ENCODE results near the gene BLACAT1.

DNA sequence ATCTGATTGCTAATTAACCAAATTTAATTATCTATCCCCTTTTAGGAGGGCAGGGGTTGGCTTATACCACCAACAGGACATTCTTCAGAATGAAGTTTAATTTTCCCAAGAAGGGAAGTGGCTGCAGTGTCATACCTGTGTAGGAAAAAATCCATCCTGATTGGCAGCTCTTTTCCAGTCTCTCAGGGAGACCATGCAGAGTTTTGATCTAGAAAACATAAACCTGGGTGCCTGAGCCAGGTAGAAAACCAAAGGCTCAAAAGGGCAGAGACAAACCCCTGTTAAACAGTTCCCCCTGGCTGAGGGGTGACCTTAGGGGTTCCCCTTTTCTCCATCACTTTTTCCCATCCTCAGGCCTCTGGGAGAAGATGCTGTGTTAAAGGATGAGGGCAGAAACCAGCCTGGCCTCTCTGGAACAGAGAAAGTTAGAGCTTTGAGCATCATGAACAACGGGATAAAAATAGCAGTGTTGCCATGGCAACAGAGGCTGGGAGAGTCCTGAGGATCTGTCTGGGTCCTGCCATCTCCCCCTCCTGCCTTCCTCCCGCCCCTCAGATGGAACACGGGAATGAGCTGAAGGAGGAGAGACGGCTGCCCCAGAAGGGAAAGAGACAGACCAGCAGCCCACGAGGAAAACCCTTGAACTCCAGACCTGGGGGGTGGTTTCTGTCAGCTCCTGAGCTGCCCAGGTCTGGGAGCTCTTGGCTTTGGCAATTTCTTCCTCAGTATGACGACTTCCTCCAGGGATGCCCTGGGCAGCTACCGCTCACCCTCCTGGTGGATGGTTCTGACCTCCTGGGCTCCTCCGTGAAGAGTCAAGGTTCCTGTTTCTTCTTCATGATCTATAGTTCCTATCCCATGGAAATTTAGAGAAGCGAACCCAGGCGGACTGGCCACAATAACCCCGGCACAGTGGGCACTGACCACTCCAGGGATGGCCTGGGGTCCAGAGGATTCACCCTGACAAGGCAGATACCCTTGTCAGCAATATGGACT lies 20.0 kb downstream of the BLACAT1 start:
- TF ChIP-seq, protein P1, sequence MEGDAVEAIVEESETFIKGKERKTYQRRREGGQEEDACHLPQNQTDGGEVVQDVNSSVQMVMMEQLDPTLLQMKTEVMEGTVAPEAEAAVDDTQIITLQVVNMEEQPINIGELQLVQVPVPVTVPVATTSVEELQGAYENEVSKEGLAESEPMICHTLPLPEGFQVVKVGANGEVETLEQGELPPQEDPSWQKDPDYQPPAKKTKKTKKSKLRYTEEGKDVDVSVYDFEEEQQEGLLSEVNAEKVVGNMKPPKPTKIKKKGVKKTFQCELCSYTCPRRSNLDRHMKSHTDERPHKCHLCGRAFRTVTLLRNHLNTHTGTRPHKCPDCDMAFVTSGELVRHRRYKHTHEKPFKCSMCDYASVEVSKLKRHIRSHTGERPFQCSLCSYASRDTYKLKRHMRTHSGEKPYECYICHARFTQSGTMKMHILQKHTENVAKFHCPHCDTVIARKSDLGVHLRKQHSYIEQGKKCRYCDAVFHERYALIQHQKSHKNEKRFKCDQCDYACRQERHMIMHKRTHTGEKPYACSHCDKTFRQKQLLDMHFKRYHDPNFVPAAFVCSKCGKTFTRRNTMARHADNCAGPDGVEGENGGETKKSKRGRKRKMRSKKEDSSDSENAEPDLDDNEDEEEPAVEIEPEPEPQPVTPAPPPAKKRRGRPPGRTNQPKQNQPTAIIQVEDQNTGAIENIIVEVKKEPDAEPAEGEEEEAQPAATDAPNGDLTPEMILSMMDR (IDR thresholded peaks at IDR 0.05 in 2 of 3, conservative IDR thresholded peaks at IDR 0.05 in 1 of 3; ENCODE audit: insufficient read depth in 2 of 3, low read depth in 1 of 3, low read length in 3 of 3), result no peak
- TF ChIP-seq POLR2A (conservative IDR thresholded peaks at IDR 0.05) (no peak), ZNF263 (CRISPR knock-in tag; IDR thresholded peaks at IDR 0.05; ENCODE audit: borderline replicate concordance) (no peak), KDM1A (IDR thresholded peaks at IDR 0.05) (no peak), ELF1 (tag; IDR thresholded peaks at IDR 0.05) (no peak), FOXJ2 (tag; IDR thresholded peaks at IDR 0.05) (no peak), RHOXF2B (CRISPR knock-in tag; conservative IDR thresholded peaks at IDR 0.05) (no peak), MYC (IDR thresholded peaks at IDR 0.05; ENCODE audit: low read depth, low read length) (no peak), MYC (CRISPR knock-in tag; IDR thresholded peaks at IDR 0.05; ENCODE audit: borderline replicate concordance, low read depth) (no peak)
- TF ChIP-seq, protein P2, sequence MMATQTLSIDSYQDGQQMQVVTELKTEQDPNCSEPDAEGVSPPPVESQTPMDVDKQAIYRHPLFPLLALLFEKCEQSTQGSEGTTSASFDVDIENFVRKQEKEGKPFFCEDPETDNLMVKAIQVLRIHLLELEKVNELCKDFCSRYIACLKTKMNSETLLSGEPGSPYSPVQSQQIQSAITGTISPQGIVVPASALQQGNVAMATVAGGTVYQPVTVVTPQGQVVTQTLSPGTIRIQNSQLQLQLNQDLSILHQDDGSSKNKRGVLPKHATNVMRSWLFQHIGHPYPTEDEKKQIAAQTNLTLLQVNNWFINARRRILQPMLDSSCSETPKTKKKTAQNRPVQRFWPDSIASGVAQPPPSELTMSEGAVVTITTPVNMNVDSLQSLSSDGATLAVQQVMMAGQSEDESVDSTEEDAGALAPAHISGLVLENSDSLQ (IDR thresholded peaks at IDR 0.05), result no peak
- TF ChIP-seq, protein P3, sequence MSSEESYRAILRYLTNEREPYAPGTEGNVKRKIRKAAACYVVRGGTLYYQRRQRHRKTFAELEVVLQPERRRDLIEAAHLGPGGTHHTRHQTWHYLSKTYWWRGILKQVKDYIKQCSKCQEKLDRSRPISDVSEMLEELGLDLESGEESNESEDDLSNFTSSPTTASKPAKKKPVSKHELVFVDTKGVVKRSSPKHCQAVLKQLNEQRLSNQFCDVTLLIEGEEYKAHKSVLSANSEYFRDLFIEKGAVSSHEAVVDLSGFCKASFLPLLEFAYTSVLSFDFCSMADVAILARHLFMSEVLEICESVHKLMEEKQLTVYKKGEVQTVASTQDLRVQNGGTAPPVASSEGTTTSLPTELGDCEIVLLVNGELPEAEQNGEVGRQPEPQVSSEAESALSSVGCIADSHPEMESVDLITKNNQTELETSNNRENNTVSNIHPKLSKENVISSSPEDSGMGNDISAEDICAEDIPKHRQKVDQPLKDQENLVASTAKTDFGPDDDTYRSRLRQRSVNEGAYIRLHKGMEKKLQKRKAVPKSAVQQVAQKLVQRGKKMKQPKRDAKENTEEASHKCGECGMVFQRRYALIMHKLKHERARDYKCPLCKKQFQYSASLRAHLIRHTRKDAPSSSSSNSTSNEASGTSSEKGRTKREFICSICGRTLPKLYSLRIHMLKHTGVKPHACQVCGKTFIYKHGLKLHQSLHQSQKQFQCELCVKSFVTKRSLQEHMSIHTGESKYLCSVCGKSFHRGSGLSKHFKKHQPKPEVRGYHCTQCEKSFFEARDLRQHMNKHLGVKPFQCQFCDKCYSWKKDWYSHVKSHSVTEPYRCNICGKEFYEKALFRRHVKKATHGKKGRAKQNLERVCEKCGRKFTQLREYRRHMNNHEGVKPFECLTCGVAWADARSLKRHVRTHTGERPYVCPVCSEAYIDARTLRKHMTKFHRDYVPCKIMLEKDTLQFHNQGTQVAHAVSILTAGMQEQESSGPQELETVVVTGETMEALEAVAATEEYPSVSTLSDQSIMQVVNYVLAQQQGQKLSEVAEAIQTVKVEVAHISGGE (CRISPR knock-in tag; IDR thresholded peaks at IDR 0.05), result no peak
